Right kidney (tissue), 1 donor: Measurements from ENCODE around the gene MICAL1.
"Not testable (repeated sequence)": the region's sequence is repeated elsewhere in the genome, so short reads cannot be mapped to it uniquely, and the experiment has no call there.

Experiments
- DNase-seq: peaks from one replicate; pipeline ENCODE4 v3.0.0-alpha.2; 2016

MICAL1 gene

GRCh38 chr6:109478222-109478805 is 22.7 kb upstream of the MICAL1 start:
- DNase-seq, result no peak

- DNase-seq, result no peak
Observed at GRCh38 chr6:109477725-109478124, 22.2 kb upstream of the MICAL1 start.

- no peak for DNase-seq
Observed at GRCh38 chr6:109477184-109477583, 21.6 kb upstream of the MICAL1 start.

GRCh38 chr6:109475625-109476024 is 20.1 kb upstream of the MICAL1 start:
- no peak for DNase-seq

- no peak for DNase-seq
Observed at GRCh38 chr6:109474995-109475394, 19.4 kb upstream of the MICAL1 start.

- DNase-seq, result no peak
Observed at GRCh38 chr6:109473120-109473519, 17.5 kb upstream of the MICAL1 start.

GRCh38 chr6:109472132-109472995 is 16.8 kb upstream of the MICAL1 start:
- no peak for DNase-seq

GRCh38 chr6:109471105-109471810 is 15.7 kb upstream of the MICAL1 start:
- DNase-seq, result no peak

GRCh38 chr6:109469591-109470189 is 14.1 kb upstream of the MICAL1 start:
- no peak for DNase-seq

GRCh38 chr6:109467696-109468095 is 12.1 kb upstream of the MICAL1 start:
- DNase-seq, result no peak

- no peak for DNase-seq
Observed at GRCh38 chr6:109466212-109466923, 10.8 kb upstream of the MICAL1 start.

- no peak for DNase-seq
Observed at GRCh38 chr6:109465772-109466171, 10.2 kb upstream of the MICAL1 start.

- no peak for DNase-seq
Observed at GRCh38 chr6:109461733-109462526, 6.4 kb upstream of the MICAL1 start.

- not testable (repeated sequence) for DNase-seq
Observed at GRCh38 chr6:109461205-109461604, 5.6 kb upstream of the MICAL1 start.

- DNase-seq, result no peak
Observed at GRCh38 chr6:109460161-109460829, 4.7 kb upstream of the MICAL1 start.

- DNase-seq, result no peak
Observed at GRCh38 chr6:109458774-109459531, 3.4 kb upstream of the MICAL1 start.

GRCh38 chr6:109457562-109457996 is 2.0 kb upstream of the MICAL1 start:
- no peak for DNase-seq

GRCh38 chr6:109456710-109457561 is 1.4 kb upstream of the MICAL1 start:
- no peak for DNase-seq

GRCh38 chr6:109456111-109456583 is 575 bp upstream of the MICAL1 start:
- peak; percentile 70 for DNase-seq
